Hepatocyte (in vitro differentiated cells): ENCODE data around the gene PEMT.

Experiments used
- EZH2 ChIP-seq: fragments of 200-600 bp; sonication (generic); IDR thresholded peaks from 2 replicates; pipeline ENCODE4 v1.6.1; 2016; ENCODE audit warnings: antibody characterized with exemption, mild to moderate bottlenecking, borderline replicate concordance
- TF ChIP-seq, protein P1 (sequence below): fragments of 200-600 bp; sonication (generic); IDR thresholded peaks from 2 replicates; pipeline ENCODE4 v1.5.1; 2016; ENCODE audit warnings: antibody characterized with exemption, mild to moderate bottlenecking; ENCODE audit not compliant: poor library complexity

DNA sequence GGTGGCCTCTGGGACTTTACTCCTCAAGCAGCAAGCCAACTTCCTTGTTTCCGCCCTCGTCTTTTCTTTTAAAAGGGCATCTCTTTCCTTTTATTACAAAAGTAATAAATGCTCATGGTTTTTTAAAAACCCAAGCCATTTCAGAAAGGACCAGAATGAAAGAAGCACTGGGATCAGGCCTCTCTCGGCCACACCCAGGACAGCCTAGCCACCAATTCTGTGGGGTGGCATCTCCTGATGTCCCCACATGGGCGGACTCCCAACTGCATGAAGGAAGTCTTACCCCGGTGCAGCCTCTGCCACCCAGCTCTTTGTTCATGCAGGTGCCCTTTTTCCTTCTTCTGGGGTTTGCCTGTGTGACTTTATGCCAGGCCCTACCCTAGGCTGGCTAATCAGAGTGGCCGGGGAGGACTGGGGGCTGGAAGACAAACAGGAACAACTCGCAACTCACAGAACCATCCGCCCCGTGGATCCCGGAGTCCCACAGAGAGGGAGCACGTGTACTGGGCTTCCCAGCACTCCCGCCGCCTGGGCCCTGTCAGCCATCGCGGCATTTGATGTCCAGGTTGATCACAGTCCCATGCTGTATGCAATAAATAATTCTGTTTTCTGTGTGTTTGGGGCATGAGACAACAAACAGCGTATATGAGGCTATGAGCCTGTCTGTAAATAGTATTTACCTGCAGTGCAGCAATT lies 92.8 kb downstream of the PEMT start:
- no peak for TF ChIP-seq EZH2
- TF ChIP-seq, protein P1, sequence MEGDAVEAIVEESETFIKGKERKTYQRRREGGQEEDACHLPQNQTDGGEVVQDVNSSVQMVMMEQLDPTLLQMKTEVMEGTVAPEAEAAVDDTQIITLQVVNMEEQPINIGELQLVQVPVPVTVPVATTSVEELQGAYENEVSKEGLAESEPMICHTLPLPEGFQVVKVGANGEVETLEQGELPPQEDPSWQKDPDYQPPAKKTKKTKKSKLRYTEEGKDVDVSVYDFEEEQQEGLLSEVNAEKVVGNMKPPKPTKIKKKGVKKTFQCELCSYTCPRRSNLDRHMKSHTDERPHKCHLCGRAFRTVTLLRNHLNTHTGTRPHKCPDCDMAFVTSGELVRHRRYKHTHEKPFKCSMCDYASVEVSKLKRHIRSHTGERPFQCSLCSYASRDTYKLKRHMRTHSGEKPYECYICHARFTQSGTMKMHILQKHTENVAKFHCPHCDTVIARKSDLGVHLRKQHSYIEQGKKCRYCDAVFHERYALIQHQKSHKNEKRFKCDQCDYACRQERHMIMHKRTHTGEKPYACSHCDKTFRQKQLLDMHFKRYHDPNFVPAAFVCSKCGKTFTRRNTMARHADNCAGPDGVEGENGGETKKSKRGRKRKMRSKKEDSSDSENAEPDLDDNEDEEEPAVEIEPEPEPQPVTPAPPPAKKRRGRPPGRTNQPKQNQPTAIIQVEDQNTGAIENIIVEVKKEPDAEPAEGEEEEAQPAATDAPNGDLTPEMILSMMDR, result no peak
